Tibial artery (tissue), 4 donors: ENCODE results near the gene CASR.

Experiments used
- DNase-seq, 2 donors: peaks; one replicate each; pipeline ENCODE4 v3.0.0-alpha.2; 2019
- H3K27ac ChIP-seq, 2 donors: fragments of 200-600 bp; sonication (generic) in 1 of 2; 1 replicate in 1 of 2; 2 replicates in 1 of 2; pipeline ENCODE4 v1.5.1; 2018 to 2019; ENCODE audit warnings: mild to moderate bottlenecking in 1 of 2
- H3K27me3 ChIP-seq, 2 donors: fragments of 200-600 bp; sonication (generic) in 1 of 2; one replicate each; pipeline versions ENCODE4 v1.5.1 to v1.6.0; 2016 to 2019
- H3K36me3 ChIP-seq, 3 donors: fragments of 200-600 bp; sonication (generic) in 2 of 3; one replicate each; pipeline ENCODE4 v1.5.1; 2016 to 2019; ENCODE audit warnings: mild to moderate bottlenecking in 2 of 3
- H3K4me1 ChIP-seq, 4 donors: fragments of 200-600 bp; sonication (generic) in 2 of 4; 1 replicate in 3 of 4; 2 replicates in 1 of 4; pipeline ENCODE4 v1.5.1; 2016 to 2019
- H3K4me3 ChIP-seq, 2 donors: fragments of 200-600 bp; sonication (generic) in 1 of 2; 1 replicate in 1 of 2; 2 replicates in 1 of 2; pipeline ENCODE4 v1.5.1; 2018 to 2019; ENCODE audit warnings: mild to moderate bottlenecking in 2 of 2
- H3K9me3 ChIP-seq, 3 donors: fragments of 200-600 bp; sonication (generic) in 1 of 3; one replicate each; pipeline ENCODE4 v1.5.1; 2016 to 2019
- CTCF ChIP-seq, 2 experiments: fragments of 200-600 bp in 1 of 2; fragments of 450-650 bp in 1 of 2; IDR thresholded peaks; one replicate each; pipeline ENCODE4 v1.5.1; 2017 to 2019; ENCODE audit warnings: antibody characterized with exemption in 2 of 2, mild to moderate bottlenecking in 1 of 2, moderate library complexity in 1 of 2
- intact Hi-C: fragments of 100-400 bp; cut with DNase I; formaldehyde crosslinking; loops from one replicate; pipeline ENCODE4 v1.15.0; 2023; ENCODE audit warnings: low total_unique reads

The CASR gene

GRCh38 chr3:122315619-122316018, 132.2 kb downstream of the CASR start:
- no peak for TF ChIP-seq CTCF (IDR thresholded peaks at IDR 0.05)
- intact Hi-C loops = no loop called here
- H3K27me3 ChIP-seq = peaks cover 0 to 2% of the 10 kb centered on the region in 2 donors
- H3K36me3 ChIP-seq = no peaks in the 10 kb centered on the region
- DNase-seq = no peak
- peaks cover 0 to 4% (median 0%) of the 10 kb centered on the region in 3 donors for H3K9me3 ChIP-seq
- H3K4me3 ChIP-seq = no peak overlapping the region
- H3K4me1 ChIP-seq = no peaks in the 10 kb centered on the region
- H3K27ac ChIP-seq = no peak overlapping the region

- Histone ChIP-seq H3K27me3 (peaks cover 0 to 2% of the 10 kb centered on the region in 2 donors), H3K4me3 (no peak overlapping the region), H3K36me3 (no peaks in the 10 kb centered on the region), H3K4me1 (no peaks in the 10 kb centered on the region), H3K27ac (no peak overlapping the region), H3K9me3 (peaks cover 0 to 4% (median 0%) of the 10 kb centered on the region in 3 donors)
- no peak for TF ChIP-seq CTCF (IDR thresholded peaks at IDR 0.05)
- intact Hi-C loops = no loop called here
- DNase-seq = no peak
Observed at GRCh38 chr3:122316368-122316767, 132.9 kb downstream of the CASR start.

- no peaks in the 10 kb centered on the region for H3K36me3 ChIP-seq
- no peaks in the 10 kb centered on the region for H3K4me1 ChIP-seq
- peaks cover 0 to 2% of the 10 kb centered on the region in 2 donors for H3K27me3 ChIP-seq
- intact Hi-C loops = no loop called here
- no peak overlapping the region for H3K27ac ChIP-seq
- no peak for DNase-seq
- H3K9me3 ChIP-seq = peaks cover 0 to 4% (median 0%) of the 10 kb centered on the region in 3 donors
- TF ChIP-seq CTCF (IDR thresholded peaks at IDR 0.05) = no peak
- no peak overlapping the region for H3K4me3 ChIP-seq
Observed at GRCh38 chr3:122318620-122319019, 135.2 kb downstream of the CASR start.

GRCh38 chr3:122322095-122323075, 138.9 kb downstream of the CASR start:
- Histone ChIP-seq H3K4me3 (no peak overlapping the region), H3K36me3 (no peaks in the 10 kb centered on the region), H3K27ac (no peak overlapping the region), H3K9me3 (peaks cover 0 to 4% (median 0%) of the 10 kb centered on the region in 3 donors), H3K4me1 (no peaks in the 10 kb centered on the region), H3K27me3 (no peaks in the 10 kb centered on the region)
- no peak for DNase-seq
- no peak for TF ChIP-seq CTCF (IDR thresholded peaks at IDR 0.05)
- intact Hi-C loops = no loop called here

GRCh38 chr3:122324871-122325323, 141.4 kb downstream of the CASR start, which contains the start of gene CSTA:
Gene CSTA, plus strand, starts transcription at chr3:122325248. Its CDS starts 45 bp downstream, at chr3:122325293.
- H3K27me3 ChIP-seq = no peaks in the 10 kb centered on the region
- H3K36me3 ChIP-seq = no peaks in the 10 kb centered on the region
- no peaks in the 10 kb centered on the region for H3K9me3 ChIP-seq
- H3K4me1 ChIP-seq = no peaks in the 10 kb centered on the region
- no peak for TF ChIP-seq CTCF (IDR thresholded peaks at IDR 0.05)
- H3K4me3 ChIP-seq = no peak within 1 kb of the TSS
- H3K27ac ChIP-seq = no peak within 1 kb of the TSS
- DNase-seq = no peak
- intact Hi-C loops = no loop called here
